Body of pancreas (tissue), 4 donors: ENCODE data around the gene ZAR1L. TPM values are rescaled to one million over a fixed set of nuclear protein-coding genes. Genes with fewer than 3 reads are reported as not detected.

Experiments
- ATAC-seq: fragments of 150-250 bp; one replicate; pipeline ENCODE4 v1.9.1; 2016
- DNase-seq, 4 donors: peaks; one replicate each; pipeline ENCODE4 v3.0.0-alpha.2; 2019
- H3K27ac ChIP-seq, 4 donors: fragments of 200-600 bp; sonication (generic); 1 replicate in 3 of 4; 2 replicates in 1 of 4; pipeline versions ENCODE4 v1.5.1 to v1.6.1; 2016 to 2019; ENCODE audit warnings: mild to moderate bottlenecking in 1 of 4, mixed read lengths in 1 of 4, moderate library complexity in 1 of 4
- H3K27me3 ChIP-seq, 2 donors: fragments of 200-600 bp; sonication (generic); one replicate each; pipeline ENCODE4 v1.6.0; 2016; ENCODE audit warnings: mild to moderate bottlenecking in 1 of 2
- H3K36me3 ChIP-seq, 2 donors: fragments of 200-600 bp; sonication (generic); replicated peaks in 1 of 2; 2 replicates each; pipeline ENCODE4 v1.5.1; 2016; ENCODE audit warnings: low read depth in 2 of 2; ENCODE audit not compliant: insufficient read depth in 1 of 2
- H3K4me1 ChIP-seq: fragments of 200-600 bp; sonication (generic); one replicate; pipeline ENCODE4 v1.6.0; 2016
- H3K4me3 ChIP-seq, 2 donors: fragments of 200-600 bp; sonication (generic); 1 replicate in 1 of 2; 2 replicates in 1 of 2; pipeline ENCODE4 v1.5.1; 2016 to 2019
- H3K9me3 ChIP-seq, 3 donors: fragments of 200-600 bp; sonication (generic); 1 replicate in 2 of 3; 2 replicates in 1 of 3; pipeline ENCODE4 v1.5.1; 2016
- POLR2A ChIP-seq, 3 donors: fragments of 450-650 bp; IDR thresholded peaks; one replicate each; pipeline ENCODE4 v1.6.1; 2016; ENCODE audit warnings: antibody characterized with exemption in 3 of 3, mild to moderate bottlenecking in 2 of 3
- WGBS, 2 donors: methylation state at CpG; one replicate each; pipeline ENCODE4 v1.1.5; 2017; 5-methylcytosine and 5-hydroxymethylcytosine counted together
- intact Hi-C: fragments of 100-400 bp; cut with DNase I; formaldehyde crosslinking; loops from one replicate; pipeline ENCODE4 v1.15.1; 2023
- total RNA-seq, 2 donors: library from RNA; depleted of rRNA; stranded (reverse); fragments of >200 nt; gene quantifications; one replicate each; pipeline ENCODE4 v1.1.0, GENCODE V29; 2016
- TF ChIP-seq, protein P1 (sequence below), 7 experiments: fragments of 450-650 bp in 4 of 7; fragments of 200-600 bp in 3 of 7; sonication (generic) in 3 of 7; IDR thresholded peaks; one replicate each; pipeline ENCODE4 v1.5.1; 2016 to 2019; ENCODE audit warnings: antibody characterized with exemption in 7 of 7

Gene ZAR1L
- total RNA-seq, 2 donors from 2014 or later, result not detected

DNA sequence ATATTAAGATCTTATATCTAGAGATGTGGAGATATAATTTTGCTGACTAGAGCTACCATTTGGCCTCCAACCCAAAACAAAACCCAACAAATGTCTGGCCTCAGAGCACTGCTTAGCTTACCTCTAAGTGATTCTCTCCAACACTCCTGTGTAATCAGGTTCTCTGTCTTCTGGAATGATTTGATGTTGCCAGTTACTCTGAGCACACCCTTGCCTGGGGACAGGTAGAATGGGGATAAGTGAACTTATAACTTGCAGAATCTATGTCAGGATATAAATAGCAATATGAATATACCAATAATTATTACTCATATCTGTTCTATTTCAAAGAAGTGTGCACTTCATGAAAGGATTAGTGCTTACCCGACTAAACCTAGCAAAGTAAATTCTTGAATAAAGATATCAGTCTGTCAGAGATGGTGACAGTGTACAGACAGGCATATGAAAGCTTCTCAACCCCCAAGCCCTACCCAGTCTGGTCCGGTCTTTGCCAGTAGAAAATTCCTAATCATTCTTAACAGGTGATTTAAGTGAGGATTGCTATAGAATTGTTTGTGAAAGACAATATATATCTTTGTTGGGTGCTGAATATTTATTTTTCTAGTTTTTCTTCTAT, 33.0 kb downstream of the ZAR1L start:
- no peak overlapping the region for H3K4me3 ChIP-seq
- no peaks in the 10 kb centered on the region for H3K9me3 ChIP-seq
- ATAC-seq (no peak), DNase-seq (no peak)
- H3K36me3 ChIP-seq, result peaks cover 0 to 24% of the 10 kb centered on the region in 2 donors
- WGBS, 2 donors, result 83 to 84% methylated on average over 2 of the region's 2 CpGs
- intact Hi-C loops, result no loop called here
- no peaks in the 10 kb centered on the region for H3K27me3 ChIP-seq
- H3K27ac ChIP-seq, result no peak overlapping the region
- H3K4me1 ChIP-seq, result peaks cover 14% of the 10 kb centered on the region
- TF ChIP-seq POLR2A (IDR thresholded peaks at IDR 0.05), result no peak

DNA sequence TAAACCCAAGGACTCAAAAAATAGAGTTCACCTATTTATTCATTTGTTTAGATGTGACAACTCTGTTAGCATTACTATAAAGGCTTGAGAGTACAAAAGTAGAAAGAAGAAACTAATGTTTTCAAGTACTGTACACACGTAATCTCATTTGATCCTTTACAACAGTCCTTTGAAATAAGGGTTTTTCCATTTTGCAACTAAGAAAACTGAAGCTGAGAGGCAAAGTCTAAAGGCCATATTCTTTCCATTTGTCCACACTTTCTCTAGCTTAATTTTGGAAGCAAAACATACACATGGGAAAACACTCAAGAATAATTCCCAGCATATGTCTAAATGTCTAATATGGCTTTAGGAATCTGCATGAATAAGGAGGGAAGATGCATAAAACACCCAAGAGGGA, 34.1 kb downstream of the ZAR1L start:
- no peak for ATAC-seq
- no peak for TF ChIP-seq POLR2A (IDR thresholded peaks at IDR 0.05)
- TF ChIP-seq, protein P1, sequence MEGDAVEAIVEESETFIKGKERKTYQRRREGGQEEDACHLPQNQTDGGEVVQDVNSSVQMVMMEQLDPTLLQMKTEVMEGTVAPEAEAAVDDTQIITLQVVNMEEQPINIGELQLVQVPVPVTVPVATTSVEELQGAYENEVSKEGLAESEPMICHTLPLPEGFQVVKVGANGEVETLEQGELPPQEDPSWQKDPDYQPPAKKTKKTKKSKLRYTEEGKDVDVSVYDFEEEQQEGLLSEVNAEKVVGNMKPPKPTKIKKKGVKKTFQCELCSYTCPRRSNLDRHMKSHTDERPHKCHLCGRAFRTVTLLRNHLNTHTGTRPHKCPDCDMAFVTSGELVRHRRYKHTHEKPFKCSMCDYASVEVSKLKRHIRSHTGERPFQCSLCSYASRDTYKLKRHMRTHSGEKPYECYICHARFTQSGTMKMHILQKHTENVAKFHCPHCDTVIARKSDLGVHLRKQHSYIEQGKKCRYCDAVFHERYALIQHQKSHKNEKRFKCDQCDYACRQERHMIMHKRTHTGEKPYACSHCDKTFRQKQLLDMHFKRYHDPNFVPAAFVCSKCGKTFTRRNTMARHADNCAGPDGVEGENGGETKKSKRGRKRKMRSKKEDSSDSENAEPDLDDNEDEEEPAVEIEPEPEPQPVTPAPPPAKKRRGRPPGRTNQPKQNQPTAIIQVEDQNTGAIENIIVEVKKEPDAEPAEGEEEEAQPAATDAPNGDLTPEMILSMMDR (IDR thresholded peaks at IDR 0.05), result no peak

DNA sequence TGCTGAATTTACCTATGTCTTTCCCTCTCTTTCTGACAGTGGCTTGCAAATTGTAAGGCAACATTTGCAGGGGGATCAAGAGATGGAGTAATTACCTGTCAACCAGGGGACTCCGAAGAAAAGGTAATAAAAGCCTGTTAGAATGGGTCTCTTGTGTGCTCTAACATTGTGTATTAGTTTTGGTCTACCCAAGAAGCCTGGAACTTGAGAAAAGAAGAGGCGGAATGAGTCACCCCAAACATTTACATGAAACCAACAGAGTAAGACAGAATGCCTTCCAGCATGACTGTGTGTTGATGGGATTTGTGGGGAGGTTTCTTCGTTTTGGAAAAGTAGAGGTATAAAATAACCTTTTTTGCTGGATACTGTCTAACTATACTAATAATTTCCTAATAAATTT, 36.7 kb downstream of the ZAR1L start:
- Histone ChIP-seq H3K4me3 (no peak overlapping the region), H3K36me3 (peaks cover 0 to 32% of the 10 kb centered on the region in 2 donors), H3K4me1 (no peaks in the 10 kb centered on the region), H3K27me3 (no peaks in the 10 kb centered on the region), H3K9me3 (no peaks in the 10 kb centered on the region), H3K27ac (no peak overlapping the region)
- ATAC-seq (no peak), DNase-seq (no peak)
- intact Hi-C loops, result no loop called here
- TF ChIP-seq POLR2A (IDR thresholded peaks at IDR 0.05), result no peak
- TF ChIP-seq, protein P1 (IDR thresholded peaks at IDR 0.05), result no peak
- 85 to 93% methylated on average over 3 of the region's 3 CpGs for WGBS, 2 donors

More for the DNA sequence above, 34.1 kb downstream of the ZAR1L start:
- H3K27me3 ChIP-seq, result no peaks in the 10 kb centered on the region
- intact Hi-C loops, result no loop called here
- DNase-seq, result no peak
- no peak overlapping the region for H3K4me3 ChIP-seq
- 83 to 91% methylated on average over 1 of the region's 1 CpG for WGBS, 2 donors
- peaks cover 14% of the 10 kb centered on the region for H3K4me1 ChIP-seq
- no peak overlapping the region for H3K27ac ChIP-seq
- H3K36me3 ChIP-seq, result peaks cover 0 to 25% of the 10 kb centered on the region in 2 donors
- no peaks in the 10 kb centered on the region for H3K9me3 ChIP-seq

DNA sequence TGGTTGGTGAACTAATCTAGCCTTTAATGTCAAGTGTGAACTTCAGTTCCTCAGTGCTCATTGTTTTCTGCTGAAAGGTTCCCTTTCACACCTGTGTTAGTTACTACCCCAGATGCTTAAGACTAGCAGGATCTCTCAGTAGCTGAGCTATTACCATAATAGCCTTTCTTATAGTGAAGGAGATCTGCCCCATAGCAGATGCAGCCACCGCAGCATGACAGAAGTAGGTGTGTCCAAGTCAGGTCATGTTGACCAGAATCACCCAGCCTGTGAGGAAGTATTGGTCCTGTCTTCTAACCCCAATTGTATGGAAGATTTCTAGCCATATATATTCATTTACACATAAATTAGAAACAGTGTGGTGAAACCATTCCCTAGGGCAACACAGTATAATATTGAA, 37.3 kb downstream of the ZAR1L start:
- Histone ChIP-seq H3K4me1 (no peaks in the 10 kb centered on the region), H3K36me3 (peaks cover 0 to 32% of the 10 kb centered on the region in 2 donors), H3K27ac (no peak overlapping the region), H3K4me3 (no peak overlapping the region), H3K9me3 (no peaks in the 10 kb centered on the region), H3K27me3 (no peaks in the 10 kb centered on the region)
- ATAC-seq, result no peak
- intact Hi-C loops, result no loop called here
- 35 to 56% methylated on average over 1 of the region's 1 CpG for WGBS, 2 donors
- DNase-seq, result no peak
- TF ChIP-seq, protein P1 (IDR thresholded peaks at IDR 0.05), result no peak
- no peak for TF ChIP-seq POLR2A (IDR thresholded peaks at IDR 0.05)

DNA sequence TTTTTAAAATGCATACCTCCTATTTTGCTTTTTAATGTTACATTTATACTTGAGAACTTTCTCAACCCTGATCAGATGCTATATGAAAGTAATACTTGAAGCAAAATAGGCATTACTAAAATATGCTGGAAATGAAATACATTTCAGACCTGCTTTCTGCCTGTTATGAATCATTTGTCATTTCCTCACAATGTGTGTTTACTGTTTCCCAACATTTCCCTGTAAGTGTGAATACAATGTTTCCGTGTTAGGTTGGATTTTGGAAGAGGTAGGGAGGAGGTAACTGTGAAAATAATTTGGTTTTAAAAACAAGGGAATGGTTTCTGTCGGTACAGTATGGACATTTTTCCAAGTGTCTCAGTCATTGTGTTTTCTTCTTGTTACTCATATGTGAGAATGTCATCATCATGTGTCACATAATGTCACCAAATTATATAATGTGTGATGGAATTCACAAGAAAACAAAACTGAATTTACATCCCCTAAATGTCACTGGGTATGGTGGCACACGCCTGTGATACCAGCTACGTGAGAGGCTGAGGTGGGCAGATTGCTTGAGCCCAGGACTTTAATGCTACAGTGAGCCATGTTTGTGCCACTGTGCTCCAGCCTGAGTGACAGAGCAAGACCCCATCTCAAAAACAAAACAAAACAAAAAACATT, 43.0 kb downstream of the ZAR1L start:
- DNase-seq (no peak), ATAC-seq (no peak)
- Histone ChIP-seq H3K27me3 (no peaks in the 10 kb centered on the region), H3K4me3 (no peak overlapping the region), H3K27ac (no peak overlapping the region), H3K4me1 (no peaks in the 10 kb centered on the region), H3K9me3 (no peaks in the 10 kb centered on the region), H3K36me3 (peaks cover 0 to 17% of the 10 kb centered on the region in 2 donors)
- 86% methylated on average over 4 of the region's 4 CpGs for WGBS, 2 donors
- no peak for TF ChIP-seq POLR2A (IDR thresholded peaks at IDR 0.05)
- TF ChIP-seq, protein P1 (IDR thresholded peaks at IDR 0.05), result no peak
- intact Hi-C loops, result no loop called here
